Activated CD4-positive, alpha-beta memory T cell treated with anti-CD3 and anti-CD28 coated beads for 36 hours (primary cell): ENCODE measurements around the gene SLC8A2. TPM values are rescaled to one million over a fixed set of nuclear protein-coding genes. Genes with fewer than 3 reads are reported as not detected.
"Not testable (repeated sequence)": the region's sequence is repeated elsewhere in the genome, so short reads cannot be mapped to it uniquely, and the experiment has no call there.

ENCODE experiments used
- CTCF ChIA-PET: fragments of 350-600 bp; sonication (Branson Sonifier 250); formaldehyde crosslinking; loops from one replicate; lab custom pipeline; 2021; ENCODE audit warnings: antibody characterized with exemption, inconsistent platforms; lab: Charles Lee
- POLR2A ChIA-PET: fragments of 350-600 bp; sonication (Branson Sonifier 250); formaldehyde crosslinking; loops from one replicate; lab custom pipeline; 2021; ENCODE audit warnings: antibody characterized with exemption; lab: Charles Lee
- DNase-seq: peaks from one replicate; pipeline ENCODE4 v3.0.0-alpha.2; 2020
- H3K27ac Mint-ChIP-seq: one replicate; pipeline ENCODE4 v1.8.0; 2021; ENCODE audit warnings: mixed read lengths
- H3K27me3 Mint-ChIP-seq: one replicate; pipeline ENCODE4 v1.8.0; 2021; ENCODE audit warnings: mixed read lengths
- H3K36me3 Mint-ChIP-seq: one replicate; pipeline ENCODE4 v1.8.0; 2021; ENCODE audit warnings: mixed read lengths
- H3K4me1 Mint-ChIP-seq: one replicate; pipeline ENCODE4 v1.8.0; 2021; ENCODE audit warnings: low read depth, mixed read lengths
- H3K4me3 Mint-ChIP-seq: one replicate; pipeline ENCODE4 v1.8.0; 2021; ENCODE audit warnings: mild to moderate bottlenecking, mixed read lengths
- H3K9me3 Mint-ChIP-seq: one replicate; pipeline ENCODE4 v1.8.0; 2021; ENCODE audit warnings: mixed read lengths
- intact Hi-C: fragments of 100-400 bp; cut with micrococcal nuclease; formaldehyde crosslinking; loops from one replicate; pipeline ENCODE4 v1.15.1; 2023
- total RNA-seq, 2 experiments: library from RNA; stranded (reverse); gene quantifications; one replicate each; pipeline ENCODE4 v1.2.3, GENCODE V29; 2021

SLC8A2 gene
- total RNA-seq, 2 experiments from 2014 or later: 0.14 TPM; not detected in 1

GRCh38 chr19:47390533-47391488 lies 80.9 kb downstream of the SLC8A2 start:
- POLR2A ChIA-PET: interaction anchor here (1.2 kb wide), 1 partner anchor 42 kb away, joined by 3 read pairs; the partner anchor contains the start of gene DHX34
- Mint-ChIP-seq H3K27ac (no peak overlapping the region), H3K27me3 (peaks cover 5% of the 10 kb centered on the region), H3K4me3 (no peak overlapping the region), H3K4me1 (no peaks in the 10 kb centered on the region), H3K9me3 (no peaks in the 10 kb centered on the region), H3K36me3 (no peaks in the 10 kb centered on the region)
- CTCF ChIA-PET: interaction anchor here (0.7 to 3.7 kb wide), 28 partner anchors 8 to 378 kb away, joined by 3 to 89 read pairs (median 5); partner anchors contain the start of genes DHX34 and INAFM1
- DNase-seq: no peak
- intact Hi-C loops: loop anchor here (1.0 kb wide), 1 partner anchor 95 kb away; no protein-coding TSS in a partner anchor

GRCh38 chr19:47389150-47389556 lies 82.5 kb downstream of the SLC8A2 start:
- H3K36me3 Mint-ChIP-seq: no peaks in the 10 kb centered on the region
- no peaks in the 10 kb centered on the region for H3K4me1 Mint-ChIP-seq
- peaks cover 5% of the 10 kb centered on the region for H3K27me3 Mint-ChIP-seq
- ChIA-PET CTCF (interaction anchor here (0.7 to 1.3 kb wide), 3 partner anchors 85 to 104 kb away, joined by 3 to 4 read pairs (median 4); no protein-coding TSS in a partner anchor), POLR2A (no interaction called here)
- no peaks in the 10 kb centered on the region for H3K9me3 Mint-ChIP-seq
- H3K4me3 Mint-ChIP-seq: no peak overlapping the region
- H3K27ac Mint-ChIP-seq: no peak overlapping the region
- intact Hi-C loops: no loop called here
- no peak for DNase-seq

- H3K4me1 Mint-ChIP-seq, POLR2A ChIA-PET, H3K4me3 Mint-ChIP-seq, H3K36me3 Mint-ChIP-seq, intact Hi-C loops, H3K27ac Mint-ChIP-seq, DNase-seq, H3K27me3 Mint-ChIP-seq, H3K9me3 Mint-ChIP-seq: not testable (repeated sequence)
- CTCF ChIA-PET: interaction anchor here (0.7 to 1.3 kb wide), 4 partner anchors 40 to 104 kb away, joined by 3 to 4 read pairs (median 4); partner anchors contain the start of gene DHX34
These were observed 83.0 kb downstream of the SLC8A2 start for GRCh38 chr19:47388721-47389120.

DNA sequence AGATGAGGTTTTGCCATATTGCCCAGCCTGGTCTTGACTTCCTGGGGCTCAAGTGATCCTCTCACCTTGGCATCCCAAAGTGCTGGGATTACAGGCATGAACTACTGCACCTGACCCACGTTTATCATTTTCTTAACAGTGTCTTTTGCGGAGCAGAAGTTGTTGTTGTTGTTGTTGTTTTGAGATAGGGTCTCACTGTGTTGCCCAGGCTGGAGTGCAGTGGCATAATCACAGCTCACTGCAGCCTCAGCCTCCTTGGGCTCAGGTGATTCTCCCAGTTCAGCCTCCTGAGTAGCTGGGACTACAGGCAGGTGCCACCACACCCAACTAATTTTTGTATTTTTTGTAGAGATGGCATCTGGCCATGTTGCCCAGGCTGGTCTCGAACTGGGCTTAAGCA lies 84.1 kb downstream of the SLC8A2 start:
- POLR2A ChIA-PET: not testable (repeated sequence)

GRCh38 chr19:47386582-47386981 lies 85.1 kb downstream of the SLC8A2 start:
- intact Hi-C loops, POLR2A ChIA-PET, H3K27me3 Mint-ChIP-seq, H3K36me3 Mint-ChIP-seq, H3K27ac Mint-ChIP-seq, DNase-seq, H3K4me3 Mint-ChIP-seq, H3K9me3 Mint-ChIP-seq: not testable (repeated sequence)
- CTCF ChIA-PET: interaction anchor here (0.7 kb wide), 1 partner anchor 297 kb away, joined by 5 read pairs; no protein-coding TSS in a partner anchor
- peaks cover 10% of the 10 kb centered on the region for H3K4me1 Mint-ChIP-seq

More for the DNA sequence above, 84.1 kb downstream of the SLC8A2 start:
- H3K27ac Mint-ChIP-seq, DNase-seq, H3K9me3 Mint-ChIP-seq, H3K27me3 Mint-ChIP-seq, intact Hi-C loops, H3K36me3 Mint-ChIP-seq, H3K4me3 Mint-ChIP-seq, H3K4me1 Mint-ChIP-seq: not testable (repeated sequence)
- CTCF ChIA-PET: interaction anchor here (0.9 kb wide), 1 partner anchor 39 kb away, joined by 3 read pairs; the partner anchor contains the start of gene DHX34

DNA sequence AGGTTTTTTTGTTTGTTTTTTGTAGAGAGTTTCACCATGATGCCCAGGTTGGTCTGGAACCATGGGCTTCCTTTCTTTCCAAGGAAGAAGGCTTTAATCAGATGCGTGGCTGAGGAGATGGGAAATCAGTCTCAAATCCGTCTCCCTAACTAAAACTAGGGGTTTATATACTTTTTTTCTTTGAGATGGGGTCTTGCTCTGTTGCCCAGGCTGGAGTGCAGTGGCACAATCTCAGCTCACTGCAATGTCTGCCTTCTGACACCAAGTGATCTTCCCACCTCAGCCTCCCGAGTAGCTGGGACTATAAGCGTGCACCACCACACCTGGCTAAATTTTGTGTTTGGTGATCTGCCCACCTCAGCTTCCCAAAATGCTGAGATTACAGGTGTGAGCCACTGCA lies 87.2 kb downstream of the SLC8A2 start:
- ChIA-PET CTCF (interaction anchor here (1.7 kb wide), 1 partner anchor 92 kb away, joined by 3 read pairs; no protein-coding TSS in a partner anchor), POLR2A (interaction anchor here (0.7 kb wide), 1 partner anchor 34 kb away, joined by 5 read pairs; no protein-coding TSS in a partner anchor)
- H3K9me3 Mint-ChIP-seq, intact Hi-C loops, H3K27ac Mint-ChIP-seq, DNase-seq, H3K4me3 Mint-ChIP-seq, H3K27me3 Mint-ChIP-seq: not testable (repeated sequence)
- peaks cover 10% of the 10 kb centered on the region for H3K36me3 Mint-ChIP-seq
- H3K4me1 Mint-ChIP-seq: peaks cover 16% of the 10 kb centered on the region

GRCh38 chr19:47383890-47384289 lies 87.8 kb downstream of the SLC8A2 start:
- DNase-seq, H3K27ac Mint-ChIP-seq, H3K4me3 Mint-ChIP-seq, H3K27me3 Mint-ChIP-seq, intact Hi-C loops, H3K9me3 Mint-ChIP-seq: not testable (repeated sequence)
- Mint-ChIP-seq H3K36me3 (peaks cover 14% of the 10 kb centered on the region), H3K4me1 (peaks cover 16% of the 10 kb centered on the region)
- CTCF ChIA-PET: interaction anchor here (0.6 to 1.7 kb wide), 2 partner anchors 13 to 91 kb away, joined by 3 read pairs; no protein-coding TSS in a partner anchor
- POLR2A ChIA-PET: interaction anchor here (0.7 kb wide), 1 partner anchor 34 kb away, joined by 5 read pairs; no protein-coding TSS in a partner anchor

GRCh38 chr19:47381653-47382279 lies 89.9 kb downstream of the SLC8A2 start:
- Mint-ChIP-seq H3K4me1 (peaks cover 16% of the 10 kb centered on the region), H3K4me3 (no peak overlapping the region), H3K36me3 (peaks cover 20% of the 10 kb centered on the region), H3K27me3 (no peaks in the 10 kb centered on the region), H3K27ac (no peak overlapping the region), H3K9me3 (no peaks in the 10 kb centered on the region)
- intact Hi-C loops: no loop called here
- POLR2A ChIA-PET: no interaction called here
- CTCF ChIA-PET: interaction anchor here (0.8 to 1.3 kb wide), 3 partner anchors 10 to 46 kb away, joined by 3 to 6 read pairs (median 3); partner anchors contain the start of gene DHX34
- DNase-seq: peak; percentile 20

GRCh38 chr19:47381121-47381520 lies 90.6 kb downstream of the SLC8A2 start:
- Mint-ChIP-seq H3K27ac (no peak overlapping the region), H3K9me3 (no peaks in the 10 kb centered on the region), H3K36me3 (peaks cover 22% of the 10 kb centered on the region), H3K4me1 (peaks cover 16% of the 10 kb centered on the region), H3K27me3 (no peaks in the 10 kb centered on the region), H3K4me3 (no peak overlapping the region)
- intact Hi-C loops: no loop called here
- ChIA-PET CTCF (interaction anchor here (1.1 to 1.3 kb wide), 2 partner anchors 10 to 47 kb away, joined by 3 to 6 read pairs; no protein-coding TSS in a partner anchor), POLR2A (no interaction called here)
- DNase-seq: no peak

GRCh38 chr19:47380559-47380958 lies 91.1 kb downstream of the SLC8A2 start:
- H3K9me3 Mint-ChIP-seq: no peaks in the 10 kb centered on the region
- CTCF ChIA-PET: interaction anchor here (0.7 kb wide), 1 partner anchor 10 kb away, joined by 3 read pairs; no protein-coding TSS in a partner anchor
- peaks cover 26% of the 10 kb centered on the region for H3K36me3 Mint-ChIP-seq
- H3K4me1 Mint-ChIP-seq: peaks cover 16% of the 10 kb centered on the region
- H3K4me3 Mint-ChIP-seq: no peak overlapping the region
- intact Hi-C loops: no loop called here
- DNase-seq: no peak
- no peaks in the 10 kb centered on the region for H3K27me3 Mint-ChIP-seq
- POLR2A ChIA-PET: no interaction called here
- no peak overlapping the region for H3K27ac Mint-ChIP-seq

GRCh38 chr19:47379381-47379938 lies 92.2 kb downstream of the SLC8A2 start:
- peaks cover 16% of the 10 kb centered on the region for H3K4me1 Mint-ChIP-seq
- CTCF ChIA-PET: no interaction called here
- no peak overlapping the region for H3K27ac Mint-ChIP-seq
- POLR2A ChIA-PET: no interaction called here
- intact Hi-C loops: no loop called here
- DNase-seq: no peak
- H3K27me3 Mint-ChIP-seq: no peaks in the 10 kb centered on the region
- H3K36me3 Mint-ChIP-seq: peaks cover 26% of the 10 kb centered on the region
- H3K4me3 Mint-ChIP-seq: no peak overlapping the region
- no peaks in the 10 kb centered on the region for H3K9me3 Mint-ChIP-seq
